NCI-H69 (cell line): ENCODE measurements around the gene FCRLA.
"Not testable (repeated sequence)": the region's sequence is repeated elsewhere in the genome, so short reads cannot be mapped to it uniquely, and the experiment has no call there.

Experiments
- DNase-seq: peaks from one replicate; lab custom pipeline; 2025; lab: John Stamatoyannopoulos, UW

FCRLA gene

GRCh38 chr1:161706113-161706481 is 932 bp upstream of the FCRLA start:
- no peak for DNase-seq

DNA sequence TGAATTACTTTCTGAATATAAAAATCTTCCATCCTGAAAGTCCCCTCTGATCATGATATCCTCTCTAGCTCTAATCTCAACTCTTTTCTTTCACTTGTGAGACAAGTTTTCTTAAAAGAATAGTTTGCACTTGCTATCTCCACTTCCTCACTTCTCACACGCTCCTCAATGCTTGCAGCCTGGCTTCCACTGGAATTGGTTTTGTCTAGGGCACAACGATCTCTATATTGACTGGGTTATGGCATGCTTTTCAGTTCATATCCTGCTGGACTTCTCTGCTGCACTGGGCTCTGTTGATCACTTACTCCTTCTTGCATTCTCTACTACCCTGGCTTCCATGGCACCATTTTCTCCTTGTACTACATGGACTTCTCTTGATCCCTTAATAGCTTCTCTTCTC is 474 bp downstream of the FCRLA start:
- no peak for DNase-seq

- DNase-seq, result no peak
These were observed 2.3 kb downstream of the FCRLA start for GRCh38 chr1:161709373-161709772.

DNA sequence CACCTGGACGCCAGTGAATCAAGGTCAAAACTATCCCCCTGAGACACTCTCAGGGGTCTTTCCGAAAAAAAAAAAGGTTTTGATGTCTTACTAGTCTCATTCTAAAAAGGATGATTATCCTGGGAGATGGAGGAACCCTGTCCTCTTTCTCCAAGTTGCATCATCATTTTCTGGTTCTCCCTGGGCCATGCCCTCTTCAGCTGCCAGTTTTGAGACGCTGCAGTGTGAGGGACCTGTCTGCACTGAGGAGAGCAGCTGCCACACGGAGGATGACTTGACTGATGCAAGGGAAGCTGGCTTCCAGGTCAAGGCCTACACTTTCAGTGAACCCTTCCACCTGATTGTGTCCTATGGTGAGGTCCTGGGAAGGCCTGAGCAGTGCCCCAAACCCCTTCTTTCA is 3.5 kb downstream of the FCRLA start:
- no peak for DNase-seq

DNA sequence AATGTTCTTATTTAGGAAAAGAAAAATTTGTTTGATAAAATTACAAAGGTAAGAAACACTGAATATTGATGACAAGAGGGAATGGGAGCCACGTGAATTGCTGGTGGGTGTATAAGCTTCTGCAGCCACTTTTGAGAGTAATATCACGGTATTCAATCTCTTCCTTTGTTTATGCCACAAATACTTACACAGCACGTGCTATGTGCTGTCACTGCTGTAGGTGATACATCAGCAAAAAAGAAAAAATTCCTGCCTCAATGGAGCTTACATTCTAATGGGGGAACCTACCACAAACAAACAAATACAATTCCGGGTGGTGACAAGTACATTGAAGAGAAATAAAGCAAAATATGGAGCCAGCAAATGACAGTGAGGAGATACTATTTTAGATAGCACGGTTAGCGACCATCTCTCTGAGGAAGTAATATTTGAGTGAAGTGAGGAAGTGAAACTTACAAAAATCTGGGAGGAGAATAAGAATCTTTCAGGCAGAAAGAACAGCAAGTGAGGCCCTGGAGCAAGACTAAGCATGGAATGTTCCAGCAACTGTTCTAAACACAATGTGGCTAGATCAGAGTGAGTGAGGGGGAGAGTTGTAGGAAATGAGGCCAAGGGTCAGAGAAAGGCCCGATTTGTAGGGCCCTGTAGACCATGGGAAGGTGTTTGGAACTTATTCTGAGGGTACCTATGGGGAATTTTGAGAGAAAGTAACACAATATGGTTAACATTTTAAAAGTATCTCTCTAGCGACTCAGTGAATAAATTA is 11.7 kb downstream of the FCRLA start:
- DNase-seq, result no peak

GRCh38 chr1:161719325-161719611 is 12.2 kb downstream of the FCRLA start:
- DNase-seq, result no peak

GRCh38 chr1:161720422-161720821 is 13.4 kb downstream of the FCRLA start:
- DNase-seq, result no peak

GRCh38 chr1:161720956-161721737 is 14.1 kb downstream of the FCRLA start, which contains the start of gene FCRLB:
TSS of gene FCRLB (plus strand) at chr1:161721544. CDS start at chr1:161722673, 1,129 bp downstream.
- DNase-seq, result no peak

DNA sequence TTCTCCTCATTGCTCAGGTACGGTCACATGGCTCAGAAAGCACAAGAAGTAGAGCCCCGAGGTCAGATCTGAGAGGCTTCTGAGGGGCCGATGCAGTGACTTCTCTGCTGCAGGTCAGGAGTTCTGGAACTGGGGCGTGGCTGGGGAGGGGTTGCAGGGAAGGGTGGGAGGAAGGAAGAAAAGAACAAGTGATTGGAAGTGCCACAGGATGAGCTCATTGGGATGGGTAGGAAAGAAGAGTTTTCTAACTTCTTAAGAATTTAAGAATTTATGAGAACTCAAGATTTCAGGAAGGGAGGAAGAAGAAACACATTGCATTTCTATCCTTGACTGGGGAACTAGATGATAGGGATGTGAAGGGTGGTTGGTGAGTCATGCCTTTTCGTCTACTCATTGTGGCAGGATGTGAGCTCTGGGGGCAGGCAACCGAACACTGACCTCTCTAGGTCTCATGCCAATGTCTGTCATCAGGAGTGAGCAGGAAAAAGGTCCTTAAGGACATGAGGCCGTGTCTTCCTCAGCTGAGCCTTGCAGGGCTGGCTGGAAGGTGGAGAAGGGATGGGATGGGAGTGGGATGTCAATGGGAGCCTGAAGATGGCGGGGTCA is 14.8 kb downstream of the FCRLA start:
- DNase-seq, result no peak

DNA sequence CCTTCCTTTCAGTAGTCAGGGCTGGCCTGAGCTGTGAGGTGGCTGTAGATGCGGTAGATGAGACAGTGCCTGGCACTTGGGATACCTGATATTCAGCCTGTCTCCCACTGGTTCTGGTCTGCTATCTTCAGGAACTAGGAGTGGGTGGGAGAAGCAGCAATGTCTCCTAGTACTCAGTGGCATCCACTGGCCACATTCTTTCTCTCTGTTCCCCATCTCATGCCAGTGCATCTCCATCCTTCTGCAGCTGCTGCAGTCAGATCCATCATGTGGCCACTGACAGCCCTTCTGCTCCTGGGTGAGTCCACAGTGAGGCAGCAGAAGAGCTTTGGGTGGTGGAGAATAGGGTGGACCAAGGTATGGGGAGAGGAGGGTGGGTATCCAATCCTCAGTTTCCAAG is 15.4 kb downstream of the FCRLA start:
- DNase-seq, result no peak

- no peak for DNase-seq
These were observed 16.6 kb downstream of the FCRLA start for GRCh38 chr1:161723459-161724141.

GRCh38 chr1:161725258-161725907 is 18.4 kb downstream of the FCRLA start:
- DNase-seq, result not testable (repeated sequence)

- peak; percentile 65 for DNase-seq
These were observed 19.0 kb downstream of the FCRLA start for GRCh38 chr1:161725908-161726472.

DNA sequence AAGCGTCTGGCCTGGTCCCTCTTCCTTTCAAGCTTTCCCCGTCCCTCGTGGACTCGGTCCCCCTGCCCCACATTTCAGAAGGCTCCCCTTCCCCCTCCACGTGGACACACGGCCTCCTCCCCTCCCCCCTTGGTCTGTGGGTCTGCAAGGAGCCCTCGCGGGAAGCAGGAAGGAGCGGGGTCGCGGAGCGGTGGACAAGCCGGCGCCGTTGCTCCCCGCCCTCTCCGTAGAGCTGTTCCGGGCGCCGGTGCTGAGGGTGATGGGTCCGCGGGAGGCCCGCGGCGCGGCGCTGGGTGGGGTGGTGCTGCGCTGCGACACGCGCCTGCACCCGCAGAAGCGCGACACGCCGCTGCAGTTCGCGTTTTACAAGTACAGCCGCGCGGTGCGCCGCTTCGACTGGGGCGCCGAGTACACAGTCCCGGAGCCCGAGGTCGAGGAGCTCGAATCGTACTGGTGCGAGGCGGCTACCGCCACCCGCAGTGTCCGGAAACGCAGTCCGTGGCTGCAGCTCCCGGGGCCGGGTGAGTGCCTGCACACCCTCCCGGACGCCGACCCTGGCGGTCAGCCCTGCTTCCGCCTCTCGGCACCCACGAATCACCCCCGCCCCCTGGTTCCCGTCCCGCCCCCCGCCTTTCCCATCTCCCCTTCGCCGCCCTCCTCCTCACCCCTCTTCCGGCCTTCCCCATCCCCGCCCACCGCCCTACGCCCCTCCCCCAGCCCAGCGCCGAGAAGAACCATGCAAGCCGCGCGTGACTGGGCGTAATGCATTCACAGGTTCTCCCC is 19.6 kb downstream of the FCRLA start:
- peak; percentile 87 for DNase-seq

DNA sequence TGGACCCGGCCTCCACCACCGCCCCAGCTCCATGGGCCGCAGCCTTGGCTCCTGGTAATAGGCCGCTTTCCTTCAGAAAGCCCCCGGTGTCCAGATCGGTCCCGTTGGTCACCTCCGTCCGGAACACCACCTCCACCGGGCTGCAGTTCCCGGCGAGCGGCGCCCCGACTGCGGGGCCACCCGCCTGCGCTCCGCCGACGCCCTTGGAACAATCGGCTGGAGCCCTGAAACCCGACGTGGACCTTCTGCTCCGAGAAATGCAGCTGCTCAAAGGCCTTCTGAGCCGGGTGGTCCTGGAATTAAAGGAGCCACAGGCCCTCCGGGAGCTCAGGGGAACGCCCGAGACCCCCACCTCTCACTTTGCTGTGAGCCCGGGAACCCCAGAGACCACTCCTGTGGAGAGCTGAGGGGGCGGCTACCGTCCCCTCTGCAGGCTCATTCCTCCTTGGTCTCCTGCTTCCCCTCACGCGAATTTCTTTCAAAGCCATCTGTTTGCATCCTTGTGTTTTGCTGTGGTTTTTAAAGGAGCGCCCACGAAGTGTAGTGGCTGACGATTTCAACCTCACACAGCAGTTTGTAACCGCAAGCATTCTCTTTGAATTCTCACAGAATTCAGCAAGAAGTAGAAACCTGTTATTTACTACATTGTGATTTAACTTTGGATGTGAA is 20.4 kb downstream of the FCRLA start:
- DNase-seq, result no peak

DNA sequence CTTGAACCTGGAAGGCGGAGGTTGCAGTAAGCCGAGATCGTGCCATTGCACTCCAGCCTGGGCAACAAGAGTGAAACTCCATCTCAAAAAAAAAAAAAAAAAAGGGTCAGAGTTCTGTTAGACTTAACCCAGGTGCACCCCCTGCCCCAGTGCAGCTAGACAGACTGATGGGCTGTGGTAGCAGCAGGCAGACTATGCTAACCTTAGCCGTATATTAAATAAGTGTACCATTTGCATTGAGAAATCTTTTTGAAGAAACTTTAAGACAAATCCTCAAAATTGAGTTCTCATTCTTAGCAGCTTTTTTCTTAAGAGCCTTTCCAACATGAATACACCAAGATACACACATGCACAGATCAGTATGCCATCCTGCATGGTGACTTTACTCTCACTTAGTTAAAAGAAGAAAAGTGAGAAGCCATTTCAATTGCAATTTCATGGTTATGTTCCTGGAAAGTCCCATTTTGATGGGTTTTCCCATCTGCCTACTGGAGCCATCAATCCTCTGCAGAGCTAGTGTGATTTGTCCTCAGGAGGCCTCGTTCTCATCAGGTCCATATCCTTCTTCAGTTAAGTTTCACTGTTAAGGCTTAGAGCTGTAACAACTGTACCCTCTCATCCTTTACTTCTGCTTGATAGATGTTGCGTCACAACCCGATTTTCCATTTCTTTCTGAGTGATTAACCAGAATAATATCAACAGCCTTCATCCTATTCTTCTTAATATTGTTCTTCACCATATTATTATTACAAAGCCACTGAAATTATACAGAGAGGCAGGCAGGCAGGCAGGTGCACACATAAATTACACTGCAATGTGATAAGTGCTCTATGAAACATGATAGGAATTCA is 21.6 kb downstream of the FCRLA start:
- DNase-seq, result no peak

- no peak for DNase-seq
These were observed 23.1 kb downstream of the FCRLA start for GRCh38 chr1:161730050-161730564.

- no peak for DNase-seq
These were observed 24.2 kb downstream of the FCRLA start for GRCh38 chr1:161731241-161731640.
